Measurements from ENCODE around the gene SLC30A2.

GRCh38 chr1:26021647-26022403 lies 24.1 kb downstream of the SLC30A2 start, which contains the start of gene EXTL1:
- TF ChIP-seq CTCF (IDR thresholded peaks at IDR 0.05; ENCODE audit: low read length) = no peak
- no peak for TF ChIP-seq EZH2 (IDR thresholded peaks at IDR 0.05; ENCODE audit: borderline replicate concordance, low read length)

Measured in OCI-LY1 (cell line).